H9 (cell line): ENCODE measurements around the gene HSD17B3. TPM values are rescaled to one million over a fixed set of nuclear protein-coding genes. Genes with fewer than 3 reads are reported as not detected.

Experiments used
- DNase-seq: peaks from one replicate; pipeline ENCODE4 v3.0.0-alpha.2; 2017
- H2AFZ ChIP-seq: one replicate; pipeline ENCODE4 v1.6.1; 2013; ENCODE audit warnings: mild to moderate bottlenecking, low read length, control low read depth, moderate library complexity
- H2AK5ac ChIP-seq: 2 replicates; pipeline ENCODE4 v1.6.1; 2013; ENCODE audit warnings: low read length, control low read depth, mixed read lengths; ENCODE audit not compliant: insufficient read length
- H2BK120ac ChIP-seq: one replicate; pipeline ENCODE4 v1.6.1; 2013; ENCODE audit warnings: low read depth, mild to moderate bottlenecking, low read length, control low read depth, inconsistent platforms; ENCODE audit not compliant: poor library complexity, severe bottlenecking
- H2BK12ac ChIP-seq: 2 replicates; pipeline ENCODE4 v1.6.1; 2013; ENCODE audit warnings: low read length, control low read depth, mixed read lengths, low read depth; ENCODE audit not compliant: insufficient read length
- H2BK15ac ChIP-seq: 2 replicates; pipeline ENCODE4 v1.6.1; 2013; ENCODE audit warnings: low read depth, low read length, control low read depth
- H2BK20ac ChIP-seq: one replicate; pipeline ENCODE4 v1.6.1; 2013; ENCODE audit warnings: low read depth, mild to moderate bottlenecking, low read length, control low read depth, inconsistent platforms; ENCODE audit not compliant: poor library complexity, severe bottlenecking
- H2BK5ac ChIP-seq: 2 replicates; pipeline ENCODE4 v1.6.1; 2013; ENCODE audit warnings: low read length, control low read depth, mixed read lengths; ENCODE audit not compliant: insufficient read length
- H3K14ac ChIP-seq: 2 replicates; pipeline ENCODE4 v1.6.1; 2013; ENCODE audit warnings: low read length, control low read depth; ENCODE audit not compliant: insufficient read depth
- H3K18ac ChIP-seq: 2 replicates; pipeline ENCODE4 v1.6.1; 2013; ENCODE audit warnings: low read depth, mild to moderate bottlenecking, mixed read lengths, low read length, control low read depth; ENCODE audit not compliant: insufficient read length
- H3K23ac ChIP-seq: 2 replicates; pipeline ENCODE4 v1.6.1; 2013; ENCODE audit warnings: low read length, control low read depth, mixed read lengths, low read depth; ENCODE audit not compliant: insufficient read length
- H3K23me2 ChIP-seq: 2 replicates; pipeline ENCODE4 v1.6.1; 2013; ENCODE audit warnings: low read depth, mild to moderate bottlenecking, mixed read lengths, low read length, control low read depth; ENCODE audit not compliant: insufficient read length, poor library complexity, severe bottlenecking
- H3K27ac ChIP-seq: 2 replicates; pipeline ENCODE4 v1.5.1; 2013; ENCODE audit warnings: low read length, control low read depth, mixed read lengths, low read depth; ENCODE audit not compliant: insufficient read length
- H3K27me3 ChIP-seq: 2 replicates; pipeline ENCODE4 v1.6.1; 2013; ENCODE audit warnings: low read length, control low read depth, inconsistent platforms; ENCODE audit not compliant: insufficient read depth
- H3K4ac ChIP-seq: 2 replicates; pipeline ENCODE4 v1.6.1; 2013; ENCODE audit warnings: low read depth, mild to moderate bottlenecking, control low read depth, inconsistent platforms, low read length, moderate library complexity
- H3K4me1 ChIP-seq: 2 replicates; pipeline ENCODE4 v1.6.1; 2013; ENCODE audit warnings: low read length, control low read depth, inconsistent platforms; ENCODE audit not compliant: insufficient read depth
- H3K4me2 ChIP-seq: 2 replicates; pipeline ENCODE4 v1.6.1; 2013; ENCODE audit warnings: low read length, control low read depth, mixed read lengths; ENCODE audit not compliant: insufficient read length, insufficient read depth
- H3K56ac ChIP-seq: 2 replicates; pipeline ENCODE4 v1.6.1; 2013; ENCODE audit warnings: low read depth, mild to moderate bottlenecking, mixed read lengths, low read length, control low read depth; ENCODE audit not compliant: insufficient read length
- H3K79me1 ChIP-seq: 2 replicates; pipeline ENCODE4 v1.6.1; 2013; ENCODE audit warnings: low read depth, mild to moderate bottlenecking, moderate library complexity, low read length, control low read depth, inconsistent platforms; ENCODE audit not compliant: insufficient read depth, poor library complexity, severe bottlenecking
- H3K79me2 ChIP-seq: 2 replicates; pipeline ENCODE4 v1.6.1; 2013; ENCODE audit warnings: low read length, control low read depth, inconsistent platforms; ENCODE audit not compliant: insufficient read depth
- H3K9ac ChIP-seq: 2 replicates; pipeline ENCODE4 v1.6.1; 2013; ENCODE audit warnings: low read length, control low read depth, mixed read lengths; ENCODE audit not compliant: insufficient read length; ENCODE audit errors: extremely low read depth
- H3K9me3 ChIP-seq: one replicate; pipeline ENCODE4 v1.6.1; 2013; ENCODE audit warnings: low read depth, low read length, inconsistent platforms; ENCODE audit not compliant: control insufficient read depth
- H3T11ph ChIP-seq: one replicate; pipeline ENCODE4 v1.6.1; 2013; ENCODE audit warnings: mild to moderate bottlenecking, low read length, control low read depth, inconsistent platforms
- H4K20me1 ChIP-seq: one replicate; pipeline ENCODE4 v1.6.1; 2013; ENCODE audit not compliant: control insufficient read depth, insufficient read length, insufficient read depth
- H4K5ac ChIP-seq: 2 replicates; pipeline ENCODE4 v1.6.1; 2013; ENCODE audit warnings: low read depth, mild to moderate bottlenecking, mixed read lengths, low read length, control low read depth; ENCODE audit not compliant: insufficient read length
- H4K8ac ChIP-seq: replicated peaks from 2 replicates; pipeline ENCODE4 v1.6.1; 2013; ENCODE audit warnings: low read length, control low read depth, mixed read lengths, low read depth; ENCODE audit not compliant: insufficient read length
- H4K91ac ChIP-seq: 2 replicates; pipeline ENCODE4 v1.6.1; 2013; ENCODE audit warnings: low read depth, mild to moderate bottlenecking, moderate library complexity, mixed read lengths, low read length, control low read depth; ENCODE audit not compliant: insufficient read length
- H3K27ac Mint-ChIP-seq, 3 experiments: 2 replicates in 2 of 3; 3 replicates in 1 of 3; pipeline ENCODE4 v1.8.0; 2020 to 2021; ENCODE audit warnings: mixed read lengths in 3 of 3, mild to moderate bottlenecking in 1 of 3, moderate library complexity in 1 of 3
- H3K27me3 Mint-ChIP-seq: 2 replicates; pipeline ENCODE4 v1.8.0; 2021; ENCODE audit warnings: low read depth, mild to moderate bottlenecking, moderate library complexity, mixed read lengths
- H3K36me3 Mint-ChIP-seq, 3 experiments: 2 replicates in 2 of 3; 3 replicates in 1 of 3; pipeline ENCODE4 v1.8.0; 2020 to 2021; ENCODE audit warnings: low read depth in 3 of 3, mixed read lengths in 3 of 3; ENCODE audit not compliant: insufficient read depth in 1 of 3
- H3K4me1 Mint-ChIP-seq, 2 experiments: 2 replicates each; pipeline ENCODE4 v1.8.0; 2020; ENCODE audit warnings: mixed read lengths in 2 of 2
- H3K4me3 Mint-ChIP-seq, 2 experiments: 2 replicates in 1 of 2; 3 replicates in 1 of 2; pipeline ENCODE4 v1.8.0; 2020 to 2021; ENCODE audit warnings: mild to moderate bottlenecking in 2 of 2, mixed read lengths in 2 of 2, moderate library complexity in 1 of 2
- H3K9me3 Mint-ChIP-seq, 2 experiments: 2 replicates in 1 of 2; 3 replicates in 1 of 2; pipeline ENCODE4 v1.8.0; 2020; ENCODE audit warnings: mild to moderate bottlenecking in 2 of 2, mixed read lengths in 2 of 2, moderate library complexity in 1 of 2
- WGBS: extraction: QIAGEN DNeasy Blood & Tissue Kit; methylation state at CpG from one replicate; pipeline ENCODE4 v1.1.7; 2013; ENCODE audit warnings: missing lambda C conversion rate, low lambda C conversion rate, mixed read lengths; ENCODE audit not compliant: insufficient read length; ENCODE audit errors: extremely low coverage; 5-methylcytosine and 5-hydroxymethylcytosine counted together
- total RNA-seq: library from RNA; stranded (reverse); gene quantifications from 2 replicates; pipeline ENCODE4 v1.2.1, GENCODE V29; 2021
- TF ChIP-seq, protein P1 (sequence below): fragments of 200-600 bp; sonication (generic); conservative IDR thresholded peaks from 3 replicates; pipeline ENCODE4 v1.8.0; 2021; ENCODE audit warnings: antibody characterized with exemption, mild to moderate bottlenecking

HSD17B3 gene
- total RNA-seq, 1 experiment from 2014 or later = not detected

DNA sequence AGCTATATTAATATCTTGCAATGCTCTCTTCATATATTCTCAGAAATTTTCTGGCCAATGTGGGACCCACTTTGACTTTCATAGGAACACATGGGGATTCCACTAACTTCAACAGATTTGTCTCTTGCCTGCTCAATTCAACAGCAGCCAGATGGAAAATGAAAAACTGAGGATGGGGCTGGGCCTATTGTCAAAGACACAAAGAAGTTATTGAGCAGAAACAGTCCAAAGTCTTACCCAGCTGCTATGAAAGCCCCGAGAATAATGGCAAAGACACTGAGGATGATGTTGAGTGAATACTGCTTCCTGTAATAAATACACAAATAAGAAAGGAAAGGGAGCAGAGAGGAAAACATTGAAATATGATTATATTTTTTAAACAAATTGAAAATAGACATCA lies 48.9 kb upstream of the HSD17B3 start:
- H3K56ac ChIP-seq = no peak overlapping the region

More for the DNA sequence above, 48.9 kb upstream of the HSD17B3 start:
- TF ChIP-seq, protein P1, sequence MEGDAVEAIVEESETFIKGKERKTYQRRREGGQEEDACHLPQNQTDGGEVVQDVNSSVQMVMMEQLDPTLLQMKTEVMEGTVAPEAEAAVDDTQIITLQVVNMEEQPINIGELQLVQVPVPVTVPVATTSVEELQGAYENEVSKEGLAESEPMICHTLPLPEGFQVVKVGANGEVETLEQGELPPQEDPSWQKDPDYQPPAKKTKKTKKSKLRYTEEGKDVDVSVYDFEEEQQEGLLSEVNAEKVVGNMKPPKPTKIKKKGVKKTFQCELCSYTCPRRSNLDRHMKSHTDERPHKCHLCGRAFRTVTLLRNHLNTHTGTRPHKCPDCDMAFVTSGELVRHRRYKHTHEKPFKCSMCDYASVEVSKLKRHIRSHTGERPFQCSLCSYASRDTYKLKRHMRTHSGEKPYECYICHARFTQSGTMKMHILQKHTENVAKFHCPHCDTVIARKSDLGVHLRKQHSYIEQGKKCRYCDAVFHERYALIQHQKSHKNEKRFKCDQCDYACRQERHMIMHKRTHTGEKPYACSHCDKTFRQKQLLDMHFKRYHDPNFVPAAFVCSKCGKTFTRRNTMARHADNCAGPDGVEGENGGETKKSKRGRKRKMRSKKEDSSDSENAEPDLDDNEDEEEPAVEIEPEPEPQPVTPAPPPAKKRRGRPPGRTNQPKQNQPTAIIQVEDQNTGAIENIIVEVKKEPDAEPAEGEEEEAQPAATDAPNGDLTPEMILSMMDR = no peak
- Mint-ChIP-seq H3K27ac (no peak overlapping the region), H3K9me3 (peaks cover 4 to 6% of the 10 kb centered on the region in 2 experiments; a peak in 4 of 5 replicates), H3K4me1 (peaks cover 13 to 15% of the 10 kb centered on the region in 2 experiments), H3K36me3 (peaks cover 0 to 9% (median 6%) of the 10 kb centered on the region in 3 experiments; a peak in 6 of 7 replicates), H3K4me3 (no peak overlapping the region), H3K27me3 (no peaks in the 10 kb centered on the region)
- no peak overlapping the region for H2BK120ac ChIP-seq
- no peaks in the 10 kb centered on the region for H3K79me2 ChIP-seq
- no peak overlapping the region for H4K91ac ChIP-seq
- H3K4me1 ChIP-seq = peaks cover under 1% of the 10 kb centered on the region; the same call in 1 of the 2 replicates
- H3K14ac ChIP-seq = no peak overlapping the region
- no peaks in the 10 kb centered on the region for H3K79me1 ChIP-seq
- no peaks in the 10 kb centered on the region for H4K20me1 ChIP-seq
- no peak overlapping the region for H3K18ac ChIP-seq
- H3T11ph ChIP-seq = no peak overlapping the region
- no peak overlapping the region for H3K4me2 ChIP-seq
- no peak overlapping the region for H4K5ac ChIP-seq
- H3K4ac ChIP-seq = no peak overlapping the region
- no peak overlapping the region for H2AFZ ChIP-seq
- peaks cover 3% of the 10 kb centered on the region for H3K9me3 ChIP-seq
- DNase-seq = no peak
- no peak overlapping the region for H2BK12ac ChIP-seq
- H2AK5ac ChIP-seq = no peak overlapping the region
- H2BK15ac ChIP-seq = no peak overlapping the region
- no peak overlapping the region for H3K23ac ChIP-seq
- H2BK5ac ChIP-seq = no peak overlapping the region
- H3K9ac ChIP-seq = no peak overlapping the region
- no peak overlapping the region for H3K27ac ChIP-seq
- H2BK20ac ChIP-seq = no peak overlapping the region
- H3K27me3 ChIP-seq = no peaks in the 10 kb centered on the region
- H3K23me2 ChIP-seq = no peaks in the 10 kb centered on the region
- WGBS = no CpG with 5 or more reads among the region's 1 CpG
- H4K8ac ChIP-seq = no peak overlapping the region
